Stimulated activated naive CD8-positive, alpha-beta T cell treated with anti-CD3 and anti-CD28 coated beads, Interleukin-15, amount 100 ng/mL, for 72 hours (primary cell): Measurements from ENCODE around the gene TSPAN11.

Experiments
- ATAC-seq: fragments of 150-1000 bp; cut with Tn5 transposase; 2 replicates; pipeline ENCODE4 v1.10.0; 2021; ENCODE audit warnings: mild to moderate bottlenecking, moderate library complexity
- DNase-seq, 2 donors: peaks; one replicate each; pipeline ENCODE4 v3.0.0; 2021 to 2022
- H3K27ac Mint-ChIP-seq, 2 donors: one replicate each; pipeline ENCODE4 v1.8.0; 2022; ENCODE audit warnings: mild to moderate bottlenecking in 2 of 2, mixed read lengths in 2 of 2, moderate library complexity in 2 of 2
- H3K27me3 Mint-ChIP-seq: one replicate; pipeline ENCODE4 v1.8.0; 2022; ENCODE audit warnings: mixed read lengths
- H3K4me1 Mint-ChIP-seq: one replicate; pipeline ENCODE4 v1.8.0; 2022; ENCODE audit warnings: mild to moderate bottlenecking, mixed read lengths
- H3K4me3 Mint-ChIP-seq, 2 donors: one replicate each; pipeline ENCODE4 v1.8.0; 2022; ENCODE audit warnings: mild to moderate bottlenecking in 2 of 2, mixed read lengths in 2 of 2, moderate library complexity in 1 of 2
- H3K9me3 Mint-ChIP-seq, 2 donors: one replicate each; pipeline ENCODE4 v1.8.0; 2022; ENCODE audit warnings: mixed read lengths in 2 of 2

Gene TSPAN11

GRCh38 chr12:30932881-30933280 is 6.3 kb downstream of the TSPAN11 start:
- H3K4me3 Mint-ChIP-seq: no peak overlapping the region
- DNase-seq (no peak), ATAC-seq (no peak)
- H3K27ac Mint-ChIP-seq: no peak overlapping the region
- H3K9me3 Mint-ChIP-seq: no peaks in the 10 kb centered on the region
- H3K27me3 Mint-ChIP-seq: peaks cover 46% of the 10 kb centered on the region
- H3K4me1 Mint-ChIP-seq: no peaks in the 10 kb centered on the region

DNA sequence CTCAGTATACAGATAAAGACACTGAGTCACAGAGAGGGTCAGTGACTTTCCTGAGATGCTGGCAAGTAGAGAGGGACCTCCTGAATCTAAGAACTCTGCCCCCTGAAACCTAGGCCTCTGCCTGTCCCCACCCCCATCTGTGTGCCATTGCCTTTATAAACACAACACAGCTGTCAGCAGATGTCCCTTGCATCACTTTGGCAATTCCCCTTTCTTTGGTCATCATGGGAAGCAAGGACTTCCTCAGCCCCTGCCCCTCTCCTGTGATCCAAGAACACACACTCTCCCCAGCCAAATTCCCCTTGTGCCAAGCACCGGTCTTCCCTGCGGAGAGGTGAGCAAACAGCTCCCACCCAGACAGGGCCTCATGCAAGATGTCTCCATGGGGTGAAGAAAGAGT is 8.3 kb downstream of the TSPAN11 start:
- ATAC-seq: no peak
- DNase-seq: no peak
- H3K4me1 Mint-ChIP-seq: no peaks in the 10 kb centered on the region
- no peak overlapping the region for H3K4me3 Mint-ChIP-seq
- H3K9me3 Mint-ChIP-seq: no peaks in the 10 kb centered on the region
- H3K27me3 Mint-ChIP-seq: peaks cover 27% of the 10 kb centered on the region
- H3K27ac Mint-ChIP-seq: no peak overlapping the region

- no peaks in the 10 kb centered on the region for H3K9me3 Mint-ChIP-seq
Observed at GRCh38 chr12:30936036-30936435, 9.5 kb downstream of the TSPAN11 start.

GRCh38 chr12:30939234-30939633 is 12.7 kb downstream of the TSPAN11 start:
- no peak overlapping the region for H3K4me3 Mint-ChIP-seq
- no peak overlapping the region for H3K27ac Mint-ChIP-seq
- no peaks in the 10 kb centered on the region for H3K9me3 Mint-ChIP-seq
- peaks cover 10% of the 10 kb centered on the region for H3K27me3 Mint-ChIP-seq
- no peaks in the 10 kb centered on the region for H3K4me1 Mint-ChIP-seq
- no peak for DNase-seq
- ATAC-seq: no peak

More at GRCh38 chr12:30936036-30936435, 9.5 kb downstream of the TSPAN11 start:
- Mint-ChIP-seq H3K4me1 (no peaks in the 10 kb centered on the region), H3K4me3 (no peak overlapping the region), H3K27ac (no peak overlapping the region), H3K27me3 (peaks cover 18% of the 10 kb centered on the region)
- DNase-seq (no peak), ATAC-seq (no peak)

GRCh38 chr12:30942486-30942885 is 15.9 kb downstream of the TSPAN11 start:
- no peak overlapping the region for H3K27ac Mint-ChIP-seq
- no peak for DNase-seq
- ATAC-seq: no peak
- H3K9me3 Mint-ChIP-seq: no peaks in the 10 kb centered on the region
- no peak overlapping the region for H3K4me3 Mint-ChIP-seq
- no peaks in the 10 kb centered on the region for H3K27me3 Mint-ChIP-seq
- no peaks in the 10 kb centered on the region for H3K4me1 Mint-ChIP-seq

GRCh38 chr12:30942936-30943335 is 16.4 kb downstream of the TSPAN11 start:
- Mint-ChIP-seq H3K27me3 (no peaks in the 10 kb centered on the region), H3K9me3 (no peaks in the 10 kb centered on the region), H3K27ac (no peak overlapping the region), H3K4me1 (no peaks in the 10 kb centered on the region), H3K4me3 (no peak overlapping the region)
- DNase-seq (no peak), ATAC-seq (no peak)

DNA sequence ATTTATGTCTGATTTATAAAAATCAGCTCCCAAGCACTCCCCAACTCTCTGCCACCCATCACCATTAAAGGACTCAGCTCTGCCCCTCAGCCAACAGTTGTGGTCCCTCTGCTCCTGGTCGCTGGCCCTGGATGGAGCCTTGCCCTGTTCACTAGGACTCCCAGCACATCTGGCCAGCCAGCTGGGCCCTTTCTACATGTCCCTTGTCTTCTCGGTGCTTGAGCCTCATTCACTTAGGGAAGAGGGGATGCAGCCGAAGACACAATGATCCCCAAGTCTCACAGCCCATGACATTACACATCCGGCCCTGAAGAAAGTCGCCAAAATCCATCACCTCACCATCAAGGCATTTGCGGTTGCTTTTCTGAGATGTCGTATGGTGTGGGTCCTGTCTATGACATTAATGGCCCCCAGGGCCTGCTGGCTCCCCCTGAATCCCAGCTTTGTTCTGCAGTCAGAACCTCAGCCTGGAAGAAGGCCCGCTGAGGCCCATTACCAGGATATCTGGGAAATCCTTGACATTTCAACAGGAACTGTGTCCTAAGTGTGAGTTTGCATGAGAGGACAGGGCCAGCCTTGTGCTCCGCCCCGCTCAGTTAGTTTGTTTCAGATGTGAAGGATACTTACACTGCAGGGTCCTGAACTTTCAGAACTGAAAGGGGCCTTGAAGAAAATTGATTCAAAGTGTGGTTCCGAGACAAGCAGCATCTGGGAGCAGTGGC is 19.1 kb downstream of the TSPAN11 start:
- DNase-seq (no peak), ATAC-seq (no peak)
- H3K27ac Mint-ChIP-seq: no peak overlapping the region
- H3K27me3 Mint-ChIP-seq: peaks cover 17% of the 10 kb centered on the region
- no peak overlapping the region for H3K4me3 Mint-ChIP-seq
- no peaks in the 10 kb centered on the region for H3K9me3 Mint-ChIP-seq
- no peaks in the 10 kb centered on the region for H3K4me1 Mint-ChIP-seq

- ATAC-seq: no peak
- H3K4me3 Mint-ChIP-seq: no peak overlapping the region
- DNase-seq: no peak
- no peaks in the 10 kb centered on the region for H3K4me1 Mint-ChIP-seq
- no peaks in the 10 kb centered on the region for H3K9me3 Mint-ChIP-seq
- peaks cover 17% of the 10 kb centered on the region for H3K27me3 Mint-ChIP-seq
- no peak overlapping the region for H3K27ac Mint-ChIP-seq
Observed at GRCh38 chr12:30952015-30952414, 25.5 kb downstream of the TSPAN11 start.

DNA sequence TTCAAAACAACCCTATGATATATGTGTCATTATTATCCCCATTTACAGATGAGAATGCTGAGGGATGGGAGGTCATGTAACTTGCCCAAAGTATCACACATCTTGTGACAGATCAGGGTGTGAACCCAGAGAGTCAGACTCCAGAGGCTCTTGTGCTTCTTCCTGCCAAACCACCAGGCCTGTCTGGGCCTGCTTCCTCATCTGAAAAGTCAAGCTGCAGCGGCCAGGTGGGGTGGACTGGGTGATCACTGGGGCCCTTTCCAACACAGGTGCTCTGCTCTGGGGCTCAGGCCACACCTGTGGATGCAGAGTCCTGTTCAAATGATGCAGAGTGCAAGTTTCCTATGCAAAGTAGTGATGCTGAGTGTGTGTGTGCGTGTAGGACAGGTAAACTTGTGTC is 26.7 kb downstream of the TSPAN11 start:
- DNase-seq (no peak), ATAC-seq (peak; percentile 32)
- Mint-ChIP-seq H3K4me3 (no peak overlapping the region), H3K27me3 (peaks cover 18% of the 10 kb centered on the region), H3K27ac (no peak overlapping the region), H3K4me1 (no peaks in the 10 kb centered on the region), H3K9me3 (no peaks in the 10 kb centered on the region)

DNA sequence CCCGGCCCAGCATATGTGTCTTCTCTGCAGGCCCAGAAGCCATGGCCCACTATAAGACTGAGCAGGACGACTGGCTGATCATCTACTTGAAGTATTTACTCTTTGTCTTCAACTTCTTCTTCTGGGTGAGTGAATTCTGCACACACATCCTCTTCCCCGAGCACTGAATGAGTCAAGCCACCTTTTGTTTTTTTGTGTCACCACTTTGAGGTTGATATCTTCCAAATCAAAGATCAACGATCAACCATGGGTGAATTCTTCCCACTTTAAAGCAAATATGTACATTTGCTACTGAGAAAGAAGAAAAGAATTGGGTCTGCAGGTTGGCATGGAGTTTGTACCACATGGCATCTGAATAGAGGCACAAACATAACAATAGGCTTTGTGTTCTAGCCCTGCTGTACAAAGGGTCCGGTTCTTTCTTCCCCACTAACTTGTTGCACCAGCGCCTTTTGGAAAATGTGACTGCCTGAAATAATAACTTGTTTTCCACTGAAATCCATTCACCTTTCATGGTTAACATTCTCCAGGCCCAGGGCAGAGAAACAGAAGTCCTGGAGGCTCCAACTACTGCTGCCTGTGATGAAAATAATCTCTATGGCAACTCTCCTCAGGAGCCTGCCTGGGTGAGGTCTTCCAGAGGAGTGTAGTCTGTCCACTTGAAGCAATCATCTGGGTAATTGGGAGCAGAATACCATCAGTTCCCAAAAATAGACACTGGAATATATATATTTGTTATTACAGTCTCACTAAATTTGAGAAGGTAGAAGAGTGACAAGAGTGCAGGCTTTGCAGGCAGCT is 27.6 kb downstream of the TSPAN11 start:
- Mint-ChIP-seq H3K27ac (no peak overlapping the region), H3K4me3 (no peak overlapping the region), H3K9me3 (no peaks in the 10 kb centered on the region), H3K27me3 (peaks cover 20% of the 10 kb centered on the region), H3K4me1 (no peaks in the 10 kb centered on the region)
- DNase-seq (no peak), ATAC-seq (no peak)

GRCh38 chr12:30955214-30955613 is 28.7 kb downstream of the TSPAN11 start:
- ATAC-seq: no peak
- H3K9me3 Mint-ChIP-seq: no peaks in the 10 kb centered on the region
- peaks cover 20% of the 10 kb centered on the region for H3K27me3 Mint-ChIP-seq

GRCh38 chr12:30959110-30959710 is 32.7 kb downstream of the TSPAN11 start:
- H3K4me1 Mint-ChIP-seq: no peaks in the 10 kb centered on the region
- no peak for DNase-seq
- H3K4me3 Mint-ChIP-seq: no peak overlapping the region

More at GRCh38 chr12:30955214-30955613, 28.7 kb downstream of the TSPAN11 start:
- DNase-seq: no peak
- Mint-ChIP-seq H3K27ac (no peak overlapping the region), H3K4me1 (no peaks in the 10 kb centered on the region), H3K4me3 (no peak overlapping the region)

GRCh38 chr12:30959778-30960177 is 33.2 kb downstream of the TSPAN11 start:
- no peak for ATAC-seq
- no peaks in the 10 kb centered on the region for H3K9me3 Mint-ChIP-seq
- peaks cover 47% of the 10 kb centered on the region for H3K27me3 Mint-ChIP-seq
- H3K4me1 Mint-ChIP-seq: no peaks in the 10 kb centered on the region
- no peak for DNase-seq
- peak overlapping the region in 1 of 2 donors; percentile 56 for H3K27ac Mint-ChIP-seq
- no peak overlapping the region for H3K4me3 Mint-ChIP-seq

More at GRCh38 chr12:30959110-30959710, 32.7 kb downstream of the TSPAN11 start:
- no peak for ATAC-seq
- no peaks in the 10 kb centered on the region for H3K9me3 Mint-ChIP-seq
- peaks cover 41% of the 10 kb centered on the region for H3K27me3 Mint-ChIP-seq
- H3K27ac Mint-ChIP-seq: no peak overlapping the region

DNA sequence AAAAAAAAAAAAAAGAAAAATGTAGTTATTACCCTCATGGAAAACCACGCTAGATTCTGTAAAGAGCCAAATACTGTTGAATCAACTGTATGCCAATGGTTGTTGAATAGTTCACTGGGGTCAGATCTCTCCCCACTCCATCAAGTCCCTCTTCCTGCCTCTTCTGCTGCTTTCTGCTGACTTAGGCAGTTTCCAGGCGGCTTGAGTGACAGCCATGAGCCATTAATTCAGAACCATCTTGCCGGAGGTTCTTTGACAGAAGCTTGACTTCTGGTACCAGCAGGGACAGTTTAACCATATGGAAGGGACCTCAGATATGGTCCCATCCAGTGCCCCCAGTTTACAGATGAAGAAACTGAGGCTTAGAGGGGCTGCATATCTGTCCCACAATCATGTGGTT is 34.5 kb downstream of the TSPAN11 start:
- H3K27me3 Mint-ChIP-seq: peaks cover 47% of the 10 kb centered on the region
- no peaks in the 10 kb centered on the region for H3K4me1 Mint-ChIP-seq
- H3K9me3 Mint-ChIP-seq: no peaks in the 10 kb centered on the region
- H3K4me3 Mint-ChIP-seq: no peak overlapping the region
- no peak for DNase-seq
- ATAC-seq: no peak
- H3K27ac Mint-ChIP-seq: no peak overlapping the region

DNA sequence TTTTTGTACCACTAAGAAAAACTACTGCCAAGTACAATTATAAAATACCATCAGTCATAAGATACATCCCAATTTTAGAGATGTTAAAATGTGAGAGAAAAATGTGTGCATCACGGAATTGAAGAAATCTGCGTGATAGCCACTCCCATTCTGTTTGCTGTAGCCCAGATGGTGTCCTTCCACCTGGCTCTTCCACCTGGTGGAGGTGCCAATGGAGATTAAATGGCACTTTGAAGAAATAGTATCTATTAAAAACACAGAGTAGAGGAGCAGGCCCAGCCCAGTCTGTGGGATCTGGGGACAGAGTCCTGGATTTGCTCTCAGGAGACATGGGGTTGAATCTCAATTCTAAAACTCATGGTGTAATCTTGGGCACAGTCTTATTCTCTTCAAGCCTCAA is 35.5 kb downstream of the TSPAN11 start:
- no peak for DNase-seq
- no peaks in the 10 kb centered on the region for H3K4me1 Mint-ChIP-seq
- H3K27me3 Mint-ChIP-seq: peaks cover 47% of the 10 kb centered on the region

More for the DNA sequence above, 35.5 kb downstream of the TSPAN11 start:
- ATAC-seq: no peak
- Mint-ChIP-seq H3K4me3 (no peak overlapping the region), H3K27ac (no peak overlapping the region), H3K9me3 (no peaks in the 10 kb centered on the region)
